Neural crest cell (in vitro differentiated cells): Measurements from ENCODE around the gene LRMDA. TPM values are rescaled to one million over a fixed set of nuclear protein-coding genes. Genes with fewer than 3 reads are reported as not detected.

Experiments used
- DNase-seq: peaks from one replicate; pipeline ENCODE4 v3.0.0; 2021; ENCODE audit warnings: low read depth, mixed read lengths, low spot score
- H3K27ac Mint-ChIP-seq: one replicate; pipeline ENCODE4 v1.8.0; 2021; ENCODE audit warnings: mild to moderate bottlenecking, mixed read lengths; ENCODE audit not compliant: unreplicated experiment
- H3K27me3 Mint-ChIP-seq: 2 replicates; pipeline ENCODE4 v1.8.0; 2021; ENCODE audit warnings: low read depth, mild to moderate bottlenecking, mixed read lengths
- H3K36me3 Mint-ChIP-seq: 2 replicates; pipeline ENCODE4 v1.8.0; 2021; ENCODE audit warnings: low read depth, mild to moderate bottlenecking, mixed read lengths
- H3K4me1 Mint-ChIP-seq: 2 replicates; pipeline ENCODE4 v1.8.0; 2021; ENCODE audit warnings: mixed read lengths
- H3K4me3 Mint-ChIP-seq: one replicate; pipeline ENCODE4 v1.8.0; 2021; ENCODE audit warnings: mild to moderate bottlenecking, mixed read lengths
- H3K9me3 Mint-ChIP-seq: 2 replicates; pipeline ENCODE4 v1.8.0; 2021; ENCODE audit warnings: mixed read lengths
- CTCF ChIP-seq: fragments of 200-600 bp; sonication (generic); conservative IDR thresholded peaks from 2 replicates; pipeline ENCODE4 v1.5.0; 2021; ENCODE audit warnings: antibody characterized with exemption, mild to moderate bottlenecking
- total RNA-seq: library from RNA; stranded (reverse); gene quantifications from 2 replicates; pipeline ENCODE4 v1.2.1, GENCODE V29; 2021

Gene LRMDA
- total RNA-seq, 1 donor from 2014 or later: 3.1 TPM

GRCh38 chr10:76463111-76463510 lies 1031.7 kb downstream of the LRMDA start:
- no peak for DNase-seq
- no peak for TF ChIP-seq CTCF
- no peaks in the 10 kb centered on the region for H3K27me3 Mint-ChIP-seq
- peaks cover 5% of the 10 kb centered on the region for H3K4me1 Mint-ChIP-seq
- H3K27ac Mint-ChIP-seq: no peak overlapping the region
- no peak overlapping the region for H3K4me3 Mint-ChIP-seq
- H3K36me3 Mint-ChIP-seq: no peaks in the 10 kb centered on the region
- H3K9me3 Mint-ChIP-seq: no peaks in the 10 kb centered on the region

- H3K27ac Mint-ChIP-seq: no peak overlapping the region
Measured at GRCh38 chr10:76466836-76467503, 1035.5 kb downstream of the LRMDA start.

GRCh38 chr10:76469675-76470074 lies 1038.3 kb downstream of the LRMDA start:
- no peak overlapping the region for H3K27ac Mint-ChIP-seq
- H3K27me3 Mint-ChIP-seq: no peaks in the 10 kb centered on the region
- no peaks in the 10 kb centered on the region for H3K4me1 Mint-ChIP-seq
- DNase-seq: no peak
- no peaks in the 10 kb centered on the region for H3K36me3 Mint-ChIP-seq
- H3K9me3 Mint-ChIP-seq: no peaks in the 10 kb centered on the region
- H3K4me3 Mint-ChIP-seq: no peak overlapping the region
- TF ChIP-seq CTCF: no peak

More at GRCh38 chr10:76466836-76467503, 1035.5 kb downstream of the LRMDA start:
- DNase-seq: no peak
- H3K4me1 Mint-ChIP-seq: no peaks in the 10 kb centered on the region
- H3K4me3 Mint-ChIP-seq: no peak overlapping the region
- no peak for TF ChIP-seq CTCF
- no peaks in the 10 kb centered on the region for H3K9me3 Mint-ChIP-seq
- H3K27me3 Mint-ChIP-seq: no peaks in the 10 kb centered on the region
- no peaks in the 10 kb centered on the region for H3K36me3 Mint-ChIP-seq

GRCh38 chr10:76479103-76479790 lies 1047.8 kb downstream of the LRMDA start:
- no peak for TF ChIP-seq CTCF
- DNase-seq: no peak
- Mint-ChIP-seq H3K36me3 (peaks cover 5% of the 10 kb centered on the region), H3K27ac (no peak overlapping the region), H3K27me3 (no peaks in the 10 kb centered on the region), H3K4me1 (no peaks in the 10 kb centered on the region), H3K4me3 (no peak overlapping the region), H3K9me3 (peaks cover 7% of the 10 kb centered on the region)

GRCh38 chr10:76481178-76481577 lies 1049.8 kb downstream of the LRMDA start:
- no peaks in the 10 kb centered on the region for H3K27me3 Mint-ChIP-seq
- DNase-seq: no peak
- H3K36me3 Mint-ChIP-seq: peaks cover under 1% of the 10 kb centered on the region
- H3K27ac Mint-ChIP-seq: no peak overlapping the region
- H3K4me3 Mint-ChIP-seq: no peak overlapping the region
- peaks cover 7% of the 10 kb centered on the region for H3K9me3 Mint-ChIP-seq
- TF ChIP-seq CTCF: no peak
- no peaks in the 10 kb centered on the region for H3K4me1 Mint-ChIP-seq
